GM10248 (cell line): ENCODE measurements around the gene CTCFL.

Source experiments
- CTCF ChIA-PET: fragments of 300-600 bp; sonication (Branson Sonifier 250); formaldehyde crosslinking; extraction: SDS; loops from one replicate; lab custom pipeline; 2021; ENCODE audit warnings: antibody characterized with exemption; lab: Yijun Ruan, JAX
- POLR2A ChIA-PET: fragments of 350-650 bp; sonication (Branson Sonifier 250); formaldehyde crosslinking; extraction: SDS; loops from one replicate; lab custom pipeline; 2020; ENCODE audit warnings: antibody characterized with exemption; lab: Yijun Ruan, JAX
- DNase-seq: peaks from one replicate; pipeline ENCODE4 v3.0.0; 2012; ENCODE audit errors: extremely low spot score
- TF ChIP-seq, protein P1 (sequence below): IDR thresholded peaks from 2 replicates; pipeline ENCODE4 v1.5.1; 2012; ENCODE audit warnings: mild to moderate bottlenecking, low read depth; ENCODE audit errors: extremely low read depth, missing control alignments, control extremely low read depth

CTCFL gene

DNA sequence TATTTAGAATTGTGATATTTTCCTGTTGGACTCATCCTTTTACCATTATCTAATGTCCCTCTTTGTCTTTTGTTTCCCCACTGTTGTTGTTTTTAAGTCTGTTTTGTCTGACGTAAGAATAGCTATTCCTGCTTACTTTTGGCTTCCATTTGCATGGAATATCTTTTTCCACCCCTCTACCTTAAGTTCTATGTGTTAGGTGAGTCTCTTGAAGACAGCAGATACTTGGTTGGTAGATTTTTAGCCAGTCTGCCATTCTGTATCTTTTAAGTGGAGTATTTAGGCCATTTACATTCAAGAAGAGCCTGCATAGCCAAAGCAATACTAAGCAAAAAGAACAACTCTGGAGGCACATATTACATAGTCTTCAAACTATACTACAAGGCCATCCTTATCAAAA is 39.2 kb downstream of the CTCFL start:
- ChIA-PET POLR2A (no interaction called here), CTCF (interaction anchor here (1.2 to 1.3 kb wide), 2 partner anchors 10 to 13 kb away, joined by 3 to 6 read pairs; no protein-coding TSS in a partner anchor)
- TF ChIP-seq, protein P1, sequence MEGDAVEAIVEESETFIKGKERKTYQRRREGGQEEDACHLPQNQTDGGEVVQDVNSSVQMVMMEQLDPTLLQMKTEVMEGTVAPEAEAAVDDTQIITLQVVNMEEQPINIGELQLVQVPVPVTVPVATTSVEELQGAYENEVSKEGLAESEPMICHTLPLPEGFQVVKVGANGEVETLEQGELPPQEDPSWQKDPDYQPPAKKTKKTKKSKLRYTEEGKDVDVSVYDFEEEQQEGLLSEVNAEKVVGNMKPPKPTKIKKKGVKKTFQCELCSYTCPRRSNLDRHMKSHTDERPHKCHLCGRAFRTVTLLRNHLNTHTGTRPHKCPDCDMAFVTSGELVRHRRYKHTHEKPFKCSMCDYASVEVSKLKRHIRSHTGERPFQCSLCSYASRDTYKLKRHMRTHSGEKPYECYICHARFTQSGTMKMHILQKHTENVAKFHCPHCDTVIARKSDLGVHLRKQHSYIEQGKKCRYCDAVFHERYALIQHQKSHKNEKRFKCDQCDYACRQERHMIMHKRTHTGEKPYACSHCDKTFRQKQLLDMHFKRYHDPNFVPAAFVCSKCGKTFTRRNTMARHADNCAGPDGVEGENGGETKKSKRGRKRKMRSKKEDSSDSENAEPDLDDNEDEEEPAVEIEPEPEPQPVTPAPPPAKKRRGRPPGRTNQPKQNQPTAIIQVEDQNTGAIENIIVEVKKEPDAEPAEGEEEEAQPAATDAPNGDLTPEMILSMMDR = no peak
- DNase-seq = no peak

DNA sequence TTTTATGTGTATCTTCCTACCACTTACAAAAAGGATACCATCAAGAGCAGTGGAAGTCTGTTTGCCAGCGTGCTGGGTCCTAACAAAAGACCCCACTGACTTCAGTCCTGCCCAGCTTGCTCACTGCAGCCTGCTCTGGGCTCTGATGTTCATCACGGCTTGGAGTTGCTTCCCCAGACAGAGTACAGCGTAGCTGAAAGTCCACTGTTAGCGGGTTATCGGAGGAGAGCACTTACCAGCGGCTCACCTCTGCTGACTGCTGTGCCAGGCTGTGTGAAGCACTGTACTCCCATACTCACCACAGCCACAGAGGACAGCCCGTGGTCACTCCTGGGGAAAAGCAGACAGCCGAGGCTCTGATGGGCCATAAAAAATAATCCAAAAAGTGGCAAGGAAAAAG is 40.2 kb downstream of the CTCFL start:
- no peak for DNase-seq
- CTCF ChIA-PET = interaction anchor here (1.2 to 1.3 kb wide), 2 partner anchors 11 to 14 kb away, joined by 3 to 6 read pairs; no protein-coding TSS in a partner anchor
- POLR2A ChIA-PET = interaction anchor here (0.7 kb wide), 1 partner anchor 87 kb away, joined by 3 read pairs; no protein-coding TSS in a partner anchor
- TF ChIP-seq, protein P1 = no peak

DNA sequence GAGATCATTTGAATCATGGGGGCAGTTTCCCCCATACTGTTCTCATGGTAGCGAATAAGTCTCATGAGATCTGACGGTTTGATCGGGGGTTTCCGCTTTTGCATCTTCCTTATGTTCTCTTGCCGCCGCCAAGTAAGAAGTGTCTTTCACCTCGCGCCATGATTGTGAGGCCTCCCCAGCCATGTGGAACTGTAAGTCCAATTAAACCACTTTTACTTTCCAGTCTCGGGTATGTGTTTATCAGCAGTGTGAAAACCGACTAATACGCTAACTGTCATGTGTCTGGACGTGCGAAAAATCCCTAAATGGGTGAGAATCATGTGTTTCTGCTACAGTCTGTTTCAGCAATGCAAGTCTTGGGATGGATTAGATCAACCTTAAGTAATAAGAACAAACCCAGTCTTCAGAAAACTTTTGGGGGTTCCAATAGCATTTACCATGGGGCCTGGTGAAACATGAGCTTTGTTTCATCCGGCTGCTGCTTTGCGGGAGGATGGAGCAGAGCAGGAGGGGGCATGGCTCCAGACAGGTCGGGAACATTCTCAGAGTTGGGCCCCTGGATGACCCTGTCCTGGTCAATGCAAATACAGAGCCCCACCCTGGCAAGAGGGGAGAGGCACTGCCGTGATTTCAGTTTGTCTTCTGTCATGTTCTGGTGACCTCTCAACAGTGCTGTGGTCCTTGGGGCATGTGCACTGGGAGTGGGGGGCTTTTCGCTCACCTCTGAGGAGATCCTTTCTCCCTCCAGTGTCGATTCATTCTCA is 41.5 kb downstream of the CTCFL start:
- DNase-seq = no peak
- CTCF ChIA-PET = interaction anchor here (1.0 to 2.0 kb wide), 5 partner anchors 9 to 101 kb away, joined by 3 to 7 read pairs (median 3); no protein-coding TSS in a partner anchor
- POLR2A ChIA-PET = no interaction called here
- TF ChIP-seq, protein P1 = no peak

DNA sequence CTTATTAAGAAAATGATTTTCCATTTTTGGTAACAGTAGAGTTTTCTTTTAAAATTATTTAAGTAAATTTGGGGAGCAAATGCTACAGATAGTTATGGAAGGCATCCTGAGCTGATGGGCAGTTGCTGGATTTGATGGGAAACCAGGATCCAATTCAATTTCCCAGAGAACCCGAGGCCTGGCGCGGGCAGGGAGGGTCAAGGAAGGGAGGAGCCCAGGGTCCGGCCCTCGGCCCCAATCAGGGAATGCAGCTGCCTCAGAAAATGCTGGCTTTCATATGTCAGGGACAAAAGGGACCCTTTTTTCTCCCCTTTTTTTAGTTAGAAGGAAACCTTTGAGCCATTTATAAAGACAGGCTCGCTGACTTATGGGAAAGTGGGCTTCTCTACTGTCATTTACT is 42.1 kb downstream of the CTCFL start:
- TF ChIP-seq, protein P1 = no peak
- ChIA-PET POLR2A (interaction anchor here (0.5 kb wide), 1 partner anchor 51 kb away, joined by 4 read pairs; no protein-coding TSS in a partner anchor), CTCF (interaction anchor here (1.1 to 2.0 kb wide), 3 partner anchors 9 to 100 kb away, joined by 3 to 7 read pairs (median 4); no protein-coding TSS in a partner anchor)
- no peak for DNase-seq

DNA sequence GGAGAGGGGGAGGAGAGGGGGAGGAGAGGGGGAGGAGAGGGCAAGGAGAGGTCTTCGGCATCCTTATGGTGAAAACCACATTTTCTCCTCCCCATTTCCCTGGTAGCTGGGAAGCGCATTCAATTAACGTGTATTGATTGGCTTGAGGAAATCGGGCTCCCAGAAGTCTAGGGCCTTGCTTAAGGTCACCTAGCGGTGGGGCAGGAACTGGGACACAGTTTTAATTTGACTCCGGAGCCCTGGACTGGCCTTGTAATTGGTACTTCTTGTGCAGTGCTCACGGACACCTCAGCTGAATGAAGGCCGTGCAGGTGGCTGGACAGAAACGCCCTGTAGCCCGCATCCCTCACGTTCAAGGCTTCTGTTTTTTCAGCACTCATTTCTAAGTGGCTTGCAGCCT is 42.8 kb downstream of the CTCFL start:
- CTCF ChIA-PET = interaction anchor here (0.9 to 2.0 kb wide), 5 partner anchors 9 to 99 kb away, joined by 3 to 7 read pairs (median 4); no protein-coding TSS in a partner anchor
- TF ChIP-seq, protein P1 = no peak
- DNase-seq = no peak
- POLR2A ChIA-PET = no interaction called here

DNA sequence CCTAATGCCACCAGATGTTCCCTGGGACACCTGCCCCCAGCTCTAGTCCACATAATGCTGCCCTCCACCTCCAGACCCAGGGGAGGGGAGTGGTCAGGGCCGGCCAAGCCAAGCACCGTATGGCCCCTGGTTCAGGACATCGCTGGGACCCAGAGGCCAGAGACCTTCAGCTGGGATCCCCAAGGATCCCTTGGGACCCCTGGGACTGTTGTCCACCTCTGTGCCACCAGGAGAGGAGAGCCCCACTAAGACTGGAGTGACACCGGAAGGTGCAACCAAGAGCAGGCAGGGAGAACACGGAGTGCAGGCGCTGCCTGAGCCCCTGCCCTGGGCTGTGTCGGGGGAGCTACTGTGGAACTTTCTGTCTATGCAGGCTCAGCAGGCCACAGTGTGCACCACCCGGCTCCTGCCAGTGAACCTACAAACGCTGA is 43.6 kb downstream of the CTCFL start:
- CTCF ChIA-PET = interaction anchor here (0.9 to 2.0 kb wide), 7 partner anchors 9 to 99 kb away, joined by 3 to 7 read pairs (median 4); no protein-coding TSS in a partner anchor
- POLR2A ChIA-PET = interaction anchor here (0.6 to 1.2 kb wide), 3 partner anchors 12 to 84 kb away, joined by 3 to 7 read pairs (median 4); no protein-coding TSS in a partner anchor
- no peak for DNase-seq
- TF ChIP-seq, protein P1 = no peak
